ENCODE results near the gene ERO1B.

ERO1B gene

DNA sequence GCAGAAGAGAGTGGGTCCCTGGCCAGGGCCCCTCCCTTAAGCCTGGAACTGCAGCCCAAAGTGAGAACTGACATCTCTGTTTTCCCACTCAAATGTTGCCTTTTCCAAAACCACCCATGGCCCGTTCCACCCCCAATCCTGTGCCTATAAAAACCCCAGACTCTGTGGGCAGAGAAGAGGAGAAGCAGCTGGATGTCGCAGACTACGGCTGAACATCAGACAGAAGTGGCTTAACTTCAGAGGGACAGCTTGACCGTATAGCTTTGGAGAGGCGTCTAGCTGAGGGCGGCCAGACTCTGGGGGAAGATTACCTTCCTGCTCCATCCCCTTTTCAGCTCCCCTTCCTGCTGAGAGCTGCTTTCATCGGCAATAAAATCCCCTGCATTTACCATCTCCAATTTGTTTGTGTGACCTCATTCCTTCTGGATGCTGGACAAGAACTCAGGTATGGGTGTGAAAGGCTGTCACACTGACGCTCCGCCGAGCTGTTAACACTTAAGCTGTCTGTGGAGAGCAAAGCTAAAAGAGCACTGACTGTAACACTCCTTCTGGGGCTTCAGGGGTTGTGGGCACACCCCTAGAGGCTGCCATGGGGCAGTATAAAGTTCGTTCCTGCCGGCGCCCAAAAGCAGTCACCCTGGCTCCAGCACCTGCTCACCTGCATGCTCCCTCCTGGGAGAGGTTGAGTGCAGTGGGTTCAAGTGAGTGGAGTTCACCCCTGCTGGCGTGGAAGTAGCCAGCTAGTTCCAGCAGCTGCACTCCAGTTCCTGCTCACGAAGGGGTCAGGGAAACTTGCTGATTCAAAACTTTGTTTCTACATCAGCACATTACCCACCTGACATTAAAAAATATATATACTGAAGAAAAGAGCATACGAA, 19.6 kb upstream of the ERO1B start:
- Histone ChIP-seq H3K27me3 (ENCODE audit: low read depth, low read length) (no peaks in the 10 kb centered on the region), H3K9me3 (ENCODE audit: insufficient read depth, low read length) (no peaks in the 10 kb centered on the region), H4K20me1 (ENCODE audit: insufficient read depth, low read length) (no peaks in the 10 kb centered on the region), H3K4me3 (ENCODE audit: low read length) (no peak overlapping the region), H3K36me3 (replicated peaks; ENCODE audit: low read depth, low read length) (no peaks in the 10 kb centered on the region), H3K9ac (ENCODE audit: low read length) (no peak overlapping the region), H3K79me2 (ENCODE audit: low read length) (no peaks in the 10 kb centered on the region), H3K4me1 (ENCODE audit: low read length) (peaks cover 15% of the 10 kb centered on the region; the same call in 1 of the 2 replicates), H3K27ac (ENCODE audit: low read length) (no peak overlapping the region), H3K4me2 (ENCODE audit: low read length) (peak overlapping the region; percentile 36), H2AFZ (ENCODE audit: low read depth, low read length) (no peak overlapping the region; the same call in 1 of the 2 replicates)
- TF ChIP-seq, protein P1, sequence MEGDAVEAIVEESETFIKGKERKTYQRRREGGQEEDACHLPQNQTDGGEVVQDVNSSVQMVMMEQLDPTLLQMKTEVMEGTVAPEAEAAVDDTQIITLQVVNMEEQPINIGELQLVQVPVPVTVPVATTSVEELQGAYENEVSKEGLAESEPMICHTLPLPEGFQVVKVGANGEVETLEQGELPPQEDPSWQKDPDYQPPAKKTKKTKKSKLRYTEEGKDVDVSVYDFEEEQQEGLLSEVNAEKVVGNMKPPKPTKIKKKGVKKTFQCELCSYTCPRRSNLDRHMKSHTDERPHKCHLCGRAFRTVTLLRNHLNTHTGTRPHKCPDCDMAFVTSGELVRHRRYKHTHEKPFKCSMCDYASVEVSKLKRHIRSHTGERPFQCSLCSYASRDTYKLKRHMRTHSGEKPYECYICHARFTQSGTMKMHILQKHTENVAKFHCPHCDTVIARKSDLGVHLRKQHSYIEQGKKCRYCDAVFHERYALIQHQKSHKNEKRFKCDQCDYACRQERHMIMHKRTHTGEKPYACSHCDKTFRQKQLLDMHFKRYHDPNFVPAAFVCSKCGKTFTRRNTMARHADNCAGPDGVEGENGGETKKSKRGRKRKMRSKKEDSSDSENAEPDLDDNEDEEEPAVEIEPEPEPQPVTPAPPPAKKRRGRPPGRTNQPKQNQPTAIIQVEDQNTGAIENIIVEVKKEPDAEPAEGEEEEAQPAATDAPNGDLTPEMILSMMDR (IDR thresholded peaks at IDR 0.05; ENCODE audit: low read depth, low read length), result no peak
- no peak for TF ChIP-seq EZH2phosphoT487 (IDR thresholded peaks at IDR 0.05; ENCODE audit: low read depth)

DNA sequence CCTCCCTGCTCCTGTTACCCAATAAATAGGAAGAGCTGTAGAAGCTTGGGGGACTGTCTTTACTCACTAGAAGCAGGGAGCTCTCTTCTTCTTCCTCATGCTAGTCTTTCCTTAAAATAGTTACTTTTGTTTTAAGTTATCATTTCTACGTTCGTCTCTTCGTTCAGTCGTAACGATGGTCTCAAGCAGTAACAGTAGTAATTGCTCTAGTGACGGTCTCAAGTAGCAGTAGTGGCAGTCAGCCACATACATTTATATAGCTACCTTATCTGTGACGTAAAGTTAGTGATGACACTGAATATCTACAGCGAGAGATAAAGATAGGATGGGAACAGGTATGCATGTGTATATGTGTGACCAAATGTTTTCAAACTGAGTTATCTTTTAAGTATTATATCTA, 15.4 kb upstream of the ERO1B start:
- no peaks in the 10 kb centered on the region for H4K20me1 ChIP-seq (ENCODE audit: insufficient read depth, low read length)
- no peak overlapping the region for H3K4me3 ChIP-seq (ENCODE audit: low read length)
- H3K79me2 ChIP-seq (ENCODE audit: low read length), result no peaks in the 10 kb centered on the region
- H3K4me2 ChIP-seq (ENCODE audit: low read length), result no peak overlapping the region
- H3K27me3 ChIP-seq (ENCODE audit: low read depth, low read length), result no peaks in the 10 kb centered on the region
- H2AFZ ChIP-seq (ENCODE audit: low read depth, low read length), result no peak overlapping the region
- no peak for TF ChIP-seq EZH2phosphoT487 (IDR thresholded peaks at IDR 0.05; ENCODE audit: low read depth)
- TF ChIP-seq, protein P1 (IDR thresholded peaks at IDR 0.05; ENCODE audit: low read depth, low read length), result no peak
- no peak overlapping the region for H3K9ac ChIP-seq (ENCODE audit: low read length)
- no peaks in the 10 kb centered on the region for H3K36me3 ChIP-seq (replicated peaks; ENCODE audit: low read depth, low read length)
- no peaks in the 10 kb centered on the region for H3K9me3 ChIP-seq (ENCODE audit: insufficient read depth, low read length)
- no peak overlapping the region for H3K27ac ChIP-seq (ENCODE audit: low read length)
- peaks cover 8% of the 10 kb centered on the region; the same call in 1 of the 2 replicates for H3K4me1 ChIP-seq (ENCODE audit: low read length)

DNA sequence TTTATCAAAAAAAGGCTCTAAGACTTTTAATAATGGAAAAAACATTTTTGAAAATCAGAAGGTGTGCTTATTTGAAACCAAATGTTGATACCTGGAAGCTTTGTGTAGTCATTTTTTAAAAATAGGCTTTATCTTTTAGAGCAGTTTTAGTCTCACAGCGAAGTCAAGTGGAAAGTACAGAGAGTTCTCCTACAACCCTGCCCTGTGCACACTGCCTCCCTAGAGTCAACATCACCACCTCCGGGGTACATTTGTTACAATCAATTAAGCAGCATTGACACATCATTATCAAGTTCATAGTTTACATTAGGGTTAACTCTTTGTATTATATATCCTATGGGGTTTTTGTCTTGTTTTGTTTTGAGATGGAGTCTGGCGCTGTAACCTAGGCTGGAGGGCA, 10.7 kb upstream of the ERO1B start:
- H3K79me2 ChIP-seq (ENCODE audit: low read length), result no peaks in the 10 kb centered on the region
- no peak overlapping the region for H3K9ac ChIP-seq (ENCODE audit: low read length)
- H3K27ac ChIP-seq (ENCODE audit: low read length), result no peak overlapping the region
- peaks cover 16% of the 10 kb centered on the region for H3K27me3 ChIP-seq (ENCODE audit: low read depth, low read length)
- no peaks in the 10 kb centered on the region for H3K4me1 ChIP-seq (ENCODE audit: low read length)
- no peaks in the 10 kb centered on the region for H3K9me3 ChIP-seq (ENCODE audit: insufficient read depth, low read length)
- no peak overlapping the region for H3K4me2 ChIP-seq (ENCODE audit: low read length)
- H3K36me3 ChIP-seq (replicated peaks; ENCODE audit: low read depth, low read length), result no peaks in the 10 kb centered on the region
- no peak overlapping the region for H2AFZ ChIP-seq (ENCODE audit: low read depth, low read length)
- H4K20me1 ChIP-seq (ENCODE audit: insufficient read depth, low read length), result no peaks in the 10 kb centered on the region
- H3K4me3 ChIP-seq (ENCODE audit: low read length), result no peak overlapping the region
- TF ChIP-seq, protein P1 (IDR thresholded peaks at IDR 0.05; ENCODE audit: low read depth, low read length), result no peak
- no peak for TF ChIP-seq EZH2phosphoT487 (IDR thresholded peaks at IDR 0.05; ENCODE audit: low read depth)

DNA sequence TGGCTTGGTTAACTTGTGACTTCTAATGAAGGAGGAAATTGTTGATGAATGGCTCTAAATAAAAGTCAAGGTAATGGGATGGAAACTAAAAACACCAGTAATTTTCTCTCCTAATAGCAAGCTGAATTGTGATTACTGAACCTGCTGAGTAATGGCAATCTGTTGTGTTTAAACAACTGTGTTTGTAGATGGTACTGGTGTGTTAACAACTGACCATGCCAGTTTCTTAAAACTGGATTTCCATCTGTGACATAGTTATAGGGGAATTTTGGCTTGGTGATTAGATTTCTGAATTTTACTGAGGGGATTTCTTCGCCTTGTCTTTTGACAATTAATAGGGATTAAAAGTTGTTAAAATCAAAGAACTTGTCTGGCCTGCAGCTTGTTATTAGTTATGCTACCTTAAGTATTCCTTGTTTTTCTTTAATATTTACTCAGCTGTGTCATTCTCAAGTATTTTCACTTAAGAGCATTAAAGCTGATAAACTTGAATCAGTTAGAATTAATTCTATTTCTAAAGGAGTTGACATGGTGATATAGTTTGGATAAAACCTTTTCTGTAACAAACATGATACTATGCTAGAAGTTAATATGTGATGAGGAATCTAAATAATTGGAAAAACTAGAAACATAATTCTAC, 7.9 kb upstream of the ERO1B start:
- H3K27ac ChIP-seq (ENCODE audit: low read length), result no peak overlapping the region
- no peaks in the 10 kb centered on the region for H3K79me2 ChIP-seq (ENCODE audit: low read length)
- no peak overlapping the region for H3K4me3 ChIP-seq (ENCODE audit: low read length)
- TF ChIP-seq EZH2phosphoT487 (IDR thresholded peaks at IDR 0.05; ENCODE audit: low read depth), result no peak
- TF ChIP-seq, protein P1 (IDR thresholded peaks at IDR 0.05; ENCODE audit: low read depth, low read length), result no peak
- no peaks in the 10 kb centered on the region for H3K36me3 ChIP-seq (replicated peaks; ENCODE audit: low read depth, low read length)
- H3K9ac ChIP-seq (ENCODE audit: low read length), result no peak overlapping the region
- H4K20me1 ChIP-seq (ENCODE audit: insufficient read depth, low read length), result no peaks in the 10 kb centered on the region
- peaks cover 22% of the 10 kb centered on the region for H3K4me1 ChIP-seq (ENCODE audit: low read length)
- no peaks in the 10 kb centered on the region for H3K9me3 ChIP-seq (ENCODE audit: insufficient read depth, low read length)
- peaks cover 29% of the 10 kb centered on the region for H3K27me3 ChIP-seq (ENCODE audit: low read depth, low read length)
- no peak overlapping the region for H2AFZ ChIP-seq (ENCODE audit: low read depth, low read length)
- no peak overlapping the region for H3K4me2 ChIP-seq (ENCODE audit: low read length)

All from OCI-LY3 (cell line).